Muscle layer of duodenum (tissue), 2 donors: Measurements from ENCODE around the gene MICU2.
A peak's percentile ranks its signal among the peaks of the same experiment; 100 is the strongest.

ENCODE experiments used
- H3K27ac ChIP-seq: one replicate; pipeline ENCODE4 v1.7.0; 2013; ENCODE audit warnings: mild to moderate bottlenecking, low read length
- H3K27me3 ChIP-seq: one replicate; pipeline ENCODE4 v1.7.0; 2013; ENCODE audit warnings: low read depth, mild to moderate bottlenecking, control low read depth, low read length
- H3K36me3 ChIP-seq, 2 donors: one replicate each; pipeline ENCODE4 v1.7.0; 2013; ENCODE audit warnings: low read length in 2 of 2, control low read depth in 1 of 2, mild to moderate bottlenecking in 1 of 2; ENCODE audit not compliant: insufficient read depth in 2 of 2, control insufficient read depth in 1 of 2
- H3K4me1 ChIP-seq, 2 donors: one replicate each; pipeline ENCODE4 v1.7.0; 2013; ENCODE audit warnings: low read length in 2 of 2, mild to moderate bottlenecking in 2 of 2, control low read depth in 1 of 2, moderate library complexity in 1 of 2; ENCODE audit not compliant: insufficient read depth in 2 of 2, control insufficient read depth in 1 of 2
- H3K4me3 ChIP-seq, 2 donors: one replicate each; pipeline ENCODE4 v1.7.0; 2013; ENCODE audit warnings: low read length in 2 of 2, low read depth in 1 of 2, mild to moderate bottlenecking in 1 of 2
- H3K9me3 ChIP-seq, 2 donors: one replicate each; pipeline ENCODE4 v1.7.0; 2013; ENCODE audit warnings: low read length in 2 of 2, control low read depth in 1 of 2, mild to moderate bottlenecking in 1 of 2; ENCODE audit not compliant: control insufficient read depth in 1 of 2
- donor health status: healthy.

Gene MICU2

GRCh38 chr13:21481359-21481758 lies 122.6 kb downstream of the MICU2 start:
- no peaks in the 10 kb centered on the region for H3K9me3 ChIP-seq
- no peaks in the 10 kb centered on the region for H3K36me3 ChIP-seq
- H3K27ac ChIP-seq = peak overlapping the region; percentile 19
- H3K4me3 ChIP-seq = no peak overlapping the region
- no peaks in the 10 kb centered on the region for H3K27me3 ChIP-seq
- peaks cover 0 to 10% of the 10 kb centered on the region in 2 donors for H3K4me1 ChIP-seq

- no peaks in the 10 kb centered on the region for H3K27me3 ChIP-seq
- peaks cover 0 to 10% of the 10 kb centered on the region in 2 donors for H3K4me1 ChIP-seq
- H3K27ac ChIP-seq = no peak overlapping the region
- peak overlapping the region; percentile 24 to 64 for H3K4me3 ChIP-seq
- no peaks in the 10 kb centered on the region for H3K36me3 ChIP-seq
- no peaks in the 10 kb centered on the region for H3K9me3 ChIP-seq
These were observed 124.8 kb downstream of the MICU2 start for GRCh38 chr13:21478881-21479808.

GRCh38 chr13:21476893-21477472 lies 127.0 kb downstream of the MICU2 start:
- Histone ChIP-seq H3K9me3 (no peaks in the 10 kb centered on the region), H3K27ac (no peak overlapping the region), H3K4me3 (peak overlapping the region; percentile 50 to 57), H3K27me3 (no peaks in the 10 kb centered on the region), H3K36me3 (no peaks in the 10 kb centered on the region), H3K4me1 (peaks cover 0 to 10% of the 10 kb centered on the region in 2 donors)

- Histone ChIP-seq H3K27ac (no peak overlapping the region), H3K4me1 (peaks cover 0 to 10% of the 10 kb centered on the region in 2 donors), H3K4me3 (no peak overlapping the region), H3K27me3 (no peaks in the 10 kb centered on the region), H3K9me3 (peaks cover 0 to 7% of the 10 kb centered on the region in 2 donors), H3K36me3 (no peaks in the 10 kb centered on the region)
These were observed 128.9 kb downstream of the MICU2 start for GRCh38 chr13:21475115-21475514.

- H3K27ac ChIP-seq = no peak overlapping the region
- H3K27me3 ChIP-seq = no peaks in the 10 kb centered on the region
- no peak overlapping the region for H3K4me3 ChIP-seq
These were observed 133.2 kb downstream of the MICU2 start for GRCh38 chr13:21470785-21471184.

GRCh38 chr13:21466527-21466926 lies 137.4 kb downstream of the MICU2 start:
- Histone ChIP-seq H3K27me3 (no peaks in the 10 kb centered on the region), H3K4me1 (no peaks in the 10 kb centered on the region), H3K36me3 (no peaks in the 10 kb centered on the region), H3K9me3 (peaks cover 0 to 7% of the 10 kb centered on the region in 2 donors), H3K4me3 (no peak overlapping the region), H3K27ac (no peak overlapping the region)

More at GRCh38 chr13:21470785-21471184, 133.2 kb downstream of the MICU2 start:
- no peaks in the 10 kb centered on the region for H3K4me1 ChIP-seq
- H3K9me3 ChIP-seq = peaks cover 0 to 7% of the 10 kb centered on the region in 2 donors
- no peaks in the 10 kb centered on the region for H3K36me3 ChIP-seq

- peaks cover 0 to 3% of the 10 kb centered on the region in 2 donors for H3K9me3 ChIP-seq
- H3K27ac ChIP-seq = no peak overlapping the region
- H3K4me1 ChIP-seq = no peaks in the 10 kb centered on the region
- H3K36me3 ChIP-seq = no peaks in the 10 kb centered on the region
- no peak overlapping the region for H3K4me3 ChIP-seq
- H3K27me3 ChIP-seq = no peaks in the 10 kb centered on the region
These were observed 138.2 kb downstream of the MICU2 start for GRCh38 chr13:21465710-21466160.

GRCh38 chr13:21463424-21463823 lies 140.5 kb downstream of the MICU2 start:
- H3K4me3 ChIP-seq = no peak overlapping the region
- H3K36me3 ChIP-seq = no peaks in the 10 kb centered on the region
- peaks cover 0 to under 1% of the 10 kb centered on the region in 2 donors for H3K4me1 ChIP-seq
- H3K9me3 ChIP-seq = no peaks in the 10 kb centered on the region
- no peak overlapping the region for H3K27ac ChIP-seq
- no peaks in the 10 kb centered on the region for H3K27me3 ChIP-seq

GRCh38 chr13:21461131-21461530 lies 142.8 kb downstream of the MICU2 start:
- Histone ChIP-seq H3K27ac (no peak overlapping the region), H3K4me1 (peaks cover 0 to 12% of the 10 kb centered on the region in 2 donors), H3K9me3 (no peaks in the 10 kb centered on the region), H3K36me3 (no peaks in the 10 kb centered on the region), H3K4me3 (no peak overlapping the region), H3K27me3 (no peaks in the 10 kb centered on the region)

- Histone ChIP-seq H3K9me3 (no peaks in the 10 kb centered on the region), H3K4me3 (peak within 1 kb of the TSS; percentile 89 to 96), H3K36me3 (no peaks in the 10 kb centered on the region), H3K4me1 (peaks cover 0 to 12% of the 10 kb centered on the region in 2 donors), H3K27me3 (no peaks in the 10 kb centered on the region), H3K27ac (peak within 1 kb of the TSS; percentile 62)
These were observed 144.9 kb downstream of the MICU2 start, which contains the start of gene ZDHHC20 for GRCh38 chr13:21458813-21459701. Gene ZDHHC20 (minus strand): TSS chr13:21459303. CDS start chr13:21459171, 132 bp downstream.

GRCh38 chr13:21458451-21458812 lies 145.5 kb downstream of the MICU2 start:
- H3K36me3 ChIP-seq = no peaks in the 10 kb centered on the region
- peak overlapping the region; percentile 62 for H3K27ac ChIP-seq
- H3K9me3 ChIP-seq = no peaks in the 10 kb centered on the region
- H3K4me1 ChIP-seq = peaks cover 0 to 12% of the 10 kb centered on the region in 2 donors
- peak overlapping the region; percentile 89 to 96 for H3K4me3 ChIP-seq
- no peaks in the 10 kb centered on the region for H3K27me3 ChIP-seq
